NCI-H128 (cell line): ENCODE data around the gene MZT2A.
"Not testable (repeated sequence)": the region's sequence is repeated elsewhere in the genome, so short reads cannot be mapped to it uniquely, and the experiment has no call there.

ENCODE experiments used
- DNase-seq: peaks from one replicate; lab custom pipeline; 2025; ENCODE audit not compliant: unreplicated experiment; lab: John Stamatoyannopoulos, UW

The MZT2A gene

GRCh38 chr2:131521524-131521923 lies 29.3 kb upstream of the MZT2A start:
- not testable (repeated sequence) for DNase-seq

GRCh38 chr2:131520526-131520925 lies 28.3 kb upstream of the MZT2A start:
- no peak for DNase-seq

- not testable (repeated sequence) for DNase-seq
Observed at GRCh38 chr2:131519871-131520470, 27.8 kb upstream of the MZT2A start.

GRCh38 chr2:131519466-131519865 lies 27.3 kb upstream of the MZT2A start:
- no peak for DNase-seq

- not testable (repeated sequence) for DNase-seq
Observed at GRCh38 chr2:131518531-131518930, 26.3 kb upstream of the MZT2A start.

GRCh38 chr2:131517856-131518255 lies 25.7 kb upstream of the MZT2A start:
- not testable (repeated sequence) for DNase-seq

- no peak for DNase-seq
Observed at GRCh38 chr2:131517106-131517831, 25.1 kb upstream of the MZT2A start.

GRCh38 chr2:131516621-131517020 lies 24.4 kb upstream of the MZT2A start:
- not testable (repeated sequence) for DNase-seq

- DNase-seq = no peak
Observed at GRCh38 chr2:131516011-131516410, 23.8 kb upstream of the MZT2A start.

GRCh38 chr2:131515235-131515634 lies 23.0 kb upstream of the MZT2A start:
- not testable (repeated sequence) for DNase-seq

- DNase-seq = not testable (repeated sequence)
Observed at GRCh38 chr2:131514408-131515166, 22.4 kb upstream of the MZT2A start.

GRCh38 chr2:131511969-131512870 lies 20.0 kb upstream of the MZT2A start:
- not testable (repeated sequence) for DNase-seq

GRCh38 chr2:131511291-131511968 lies 19.2 kb upstream of the MZT2A start:
- DNase-seq = not testable (repeated sequence)

GRCh38 chr2:131509615-131510014 lies 17.4 kb upstream of the MZT2A start:
- DNase-seq = no peak

GRCh38 chr2:131504082-131504750 lies 12.0 kb upstream of the MZT2A start:
- DNase-seq = not testable (repeated sequence)

GRCh38 chr2:131503587-131503986 lies 11.4 kb upstream of the MZT2A start:
- DNase-seq = not testable (repeated sequence)

- DNase-seq = not testable (repeated sequence)
Observed at GRCh38 chr2:131498321-131498973, 6.2 kb upstream of the MZT2A start.

GRCh38 chr2:131495506-131495905 lies 3.3 kb upstream of the MZT2A start:
- DNase-seq = not testable (repeated sequence)
